Measurements from ENCODE around the gene OSBPL6.

- TF ChIP-seq CTCF (IDR thresholded peaks at IDR 0.05) (no peak), POLR2A (IDR thresholded peaks at IDR 0.05) (no peak)
Measured at GRCh38 chr2:178307650-178308049, 113.3 kb downstream of the OSBPL6 start.

All from lower leg skin (tissue), 3 donors.